Lower leg skin (tissue), 3 donors: Measurements from ENCODE around the gene PAQR4.

Experiments used
- CTCF ChIP-seq, 3 donors: fragments of 450-650 bp; IDR thresholded peaks; one replicate each; pipeline ENCODE4 v1.5.1; 2016; ENCODE audit warnings: antibody characterized with exemption in 3 of 3, mild to moderate bottlenecking in 3 of 3, moderate library complexity in 2 of 3
- POLR2A ChIP-seq, 2 donors: fragments of 450-650 bp; IDR thresholded peaks; one replicate each; pipeline ENCODE4 v1.6.1; 2016 to 2017; ENCODE audit warnings: antibody characterized with exemption in 2 of 2, mild to moderate bottlenecking in 1 of 2, moderate library complexity in 1 of 2

GRCh38 chr16:2999929-3000328 is 30.8 kb downstream of the PAQR4 start:
- no peak for TF ChIP-seq POLR2A (IDR thresholded peaks at IDR 0.05)
- no peak for TF ChIP-seq CTCF (IDR thresholded peaks at IDR 0.05)
